Karpas-422 (cell line): ENCODE measurements around the gene KLHL8. TPM values are rescaled to one million over a fixed set of nuclear protein-coding genes. Genes with fewer than 3 reads are reported as not detected.

ENCODE experiments used
- DNase-seq: peaks from one replicate; pipeline ENCODE4 v3.0.0-alpha.2; 2015
- H2AFZ ChIP-seq: fragments of 200-600 bp; sonication (generic); 2 replicates; pipeline ENCODE4 v1.6.1; 2014; ENCODE audit warnings: antibody characterized with exemption, low read length, mixed read lengths
- H3K27ac ChIP-seq: fragments of 200-600 bp; sonication (generic); 2 replicates; pipeline ENCODE4 v1.5.1; 2014; ENCODE audit warnings: mild to moderate bottlenecking, low read length, moderate library complexity
- H3K27me3 ChIP-seq: fragments of 200-600 bp; sonication (generic); 2 replicates; pipeline ENCODE4 v1.6.1; 2014; ENCODE audit warnings: low read length, mixed read lengths
- H3K36me3 ChIP-seq: fragments of 200-600 bp; sonication (generic); 2 replicates; pipeline ENCODE4 v1.6.1; 2014; ENCODE audit warnings: low read length, mixed read lengths; ENCODE audit not compliant: insufficient read depth
- H3K4me1 ChIP-seq: fragments of 200-600 bp; sonication (generic); 2 replicates; pipeline ENCODE4 v1.6.1; 2014; ENCODE audit warnings: mild to moderate bottlenecking, low read length, mixed read lengths
- H3K4me2 ChIP-seq: fragments of 200-600 bp; sonication (generic); 2 replicates; pipeline ENCODE4 v1.6.1; 2014; ENCODE audit warnings: low read length, low read depth, mild to moderate bottlenecking; ENCODE audit not compliant: poor library complexity, severe bottlenecking
- H3K4me3 ChIP-seq: fragments of 200-600 bp; sonication (generic); 2 replicates; pipeline ENCODE4 v1.5.1; 2014; ENCODE audit warnings: mild to moderate bottlenecking, antibody characterized with exemption, low read length, mixed read lengths
- H3K79me2 ChIP-seq: fragments of 200-600 bp; sonication (generic); 2 replicates; pipeline ENCODE4 v1.6.1; 2014; ENCODE audit warnings: mild to moderate bottlenecking, low read length, mixed read lengths
- H3K9ac ChIP-seq: fragments of 200-600 bp; sonication (generic); 2 replicates; pipeline ENCODE4 v1.6.0; 2014; ENCODE audit warnings: low read length
- H3K9me2 ChIP-seq: fragments of 200-600 bp; sonication (generic), shearing (Covaris generic); replicated peaks from 2 replicates; pipeline ENCODE4 v1.6.0; 2014; ENCODE audit warnings: mild to moderate bottlenecking, low read length, moderate library complexity; ENCODE audit not compliant: insufficient read depth
- H3K9me3 ChIP-seq: fragments of 300-700, 200-600 bp; sonication (generic); 2 replicates; pipeline ENCODE4 v1.6.1; 2014; ENCODE audit warnings: low read length, mixed read lengths
- H4K20me1 ChIP-seq: fragments of 200-600 bp; sonication (generic); 2 replicates; pipeline ENCODE4 v1.6.1; 2014; ENCODE audit warnings: mild to moderate bottlenecking, antibody characterized with exemption, low read length, low read depth; ENCODE audit not compliant: insufficient read depth
- total RNA-seq: library from RNA; depleted of rRNA; stranded (reverse); fragments of >200 nt; shearing (Covaris generic); gene quantifications from 2 replicates; pipeline ENCODE4 v1.2.3, GENCODE V29; 2014; ENCODE audit warnings: low replicate concordance; rRNA removed

Gene KLHL8
- total RNA-seq, 1 experiment from 2014 or later: 26.4 TPM

- H3K4me3 ChIP-seq: no peak overlapping the region
- no peaks in the 10 kb centered on the region for H3K9me3 ChIP-seq
- no peak overlapping the region for H2AFZ ChIP-seq
- DNase-seq: no peak
- H3K36me3 ChIP-seq: no peaks in the 10 kb centered on the region
- H3K27ac ChIP-seq: no peak overlapping the region
- no peak overlapping the region for H3K9ac ChIP-seq
- no peak overlapping the region for H3K4me2 ChIP-seq
- H3K9me2 ChIP-seq: no peaks in the 10 kb centered on the region
- no peaks in the 10 kb centered on the region for H3K79me2 ChIP-seq
- H3K27me3 ChIP-seq: no peaks in the 10 kb centered on the region
- H3K4me1 ChIP-seq: no peaks in the 10 kb centered on the region
- H4K20me1 ChIP-seq: no peaks in the 10 kb centered on the region
These were observed 106.0 kb downstream of the KLHL8 start for GRCh38 chr4:87114245-87115062.

GRCh38 chr4:87112063-87112462 lies 108.4 kb downstream of the KLHL8 start:
- Histone ChIP-seq H3K27me3 (no peaks in the 10 kb centered on the region), H4K20me1 (no peaks in the 10 kb centered on the region), H3K9ac (no peak overlapping the region), H3K4me2 (no peak overlapping the region), H3K9me3 (no peaks in the 10 kb centered on the region), H3K4me3 (no peak overlapping the region), H3K36me3 (no peaks in the 10 kb centered on the region), H2AFZ (no peak overlapping the region), H3K79me2 (no peaks in the 10 kb centered on the region), H3K9me2 (no peaks in the 10 kb centered on the region), H3K27ac (no peak overlapping the region), H3K4me1 (no peaks in the 10 kb centered on the region)
- no peak for DNase-seq

Other genes starting within 250 kb of the KLHL8 start
- 0.56 TPM in 1 of 2 replicates, not detected in the other for gene HSD17B13, start 102.3 kb upstream of the KLHL8 start, total RNA-seq
- gene HSD17B11, start 170.6 kb upstream of the KLHL8 start, total RNA-seq: 4.7 and 31.0 TPM in 2 replicates
- gene NUDT9, start 202.0 kb upstream of the KLHL8 start, total RNA-seq: 17.6 and 18.5 TPM in 2 replicates